Fibroblast of skin of abdomen (primary cell): ENCODE measurements around the gene ST3GAL3.
A peak's percentile ranks its signal among the peaks of the same experiment; 100 is the strongest.

Source experiments
- DNase-seq: peaks from one replicate; pipeline ENCODE4 v3.0.0-alpha.2; 2013

Gene ST3GAL3

GRCh38 chr1:43946236-43947060, 239.1 kb downstream of the ST3GAL3 start, which contains the start of gene IPO13:
IPO13 (plus strand) TSS chr1:43946950; CDS start chr1:43947601, 651 bp downstream.
- DNase-seq: peak; percentile 93

- no peak for DNase-seq
Observed at GRCh38 chr1:43947061-43947873, 239.9 kb downstream of the ST3GAL3 start.

- no peak for DNase-seq
Observed at GRCh38 chr1:43947874-43948437, 240.6 kb downstream of the ST3GAL3 start.

GRCh38 chr1:43949678-43950077, 242.3 kb downstream of the ST3GAL3 start:
- DNase-seq: no peak

GRCh38 chr1:43951021-43951985, 244.0 kb downstream of the ST3GAL3 start:
- no peak for DNase-seq

- no peak for DNase-seq
Observed at GRCh38 chr1:43952731-43953346, 245.5 kb downstream of the ST3GAL3 start.

GRCh38 chr1:43953361-43953760, 246.0 kb downstream of the ST3GAL3 start:
- no peak for DNase-seq

- no peak for DNase-seq
Observed at GRCh38 chr1:43954036-43954435, 246.7 kb downstream of the ST3GAL3 start.

GRCh38 chr1:43956234-43956633, 248.9 kb downstream of the ST3GAL3 start:
- no peak for DNase-seq

GRCh38 chr1:43957407-43958040, 250.2 kb downstream of the ST3GAL3 start:
- no peak for DNase-seq

- DNase-seq: no peak
Observed at GRCh38 chr1:43958351-43959255, 251.3 kb downstream of the ST3GAL3 start.

GRCh38 chr1:43960798-43961197, 253.5 kb downstream of the ST3GAL3 start:
- no peak for DNase-seq

- DNase-seq: no peak
Observed at GRCh38 chr1:43961692-43962091, 254.4 kb downstream of the ST3GAL3 start.

GRCh38 chr1:43962324-43962723, 255.0 kb downstream of the ST3GAL3 start:
- no peak for DNase-seq

GRCh38 chr1:43963006-43963405, 255.7 kb downstream of the ST3GAL3 start:
- DNase-seq: no peak

- no peak for DNase-seq
Observed at GRCh38 chr1:43963890-43964289, 256.6 kb downstream of the ST3GAL3 start.

- DNase-seq: no peak
Observed at GRCh38 chr1:43965316-43965715, 258.0 kb downstream of the ST3GAL3 start.

- DNase-seq: no peak
Observed at GRCh38 chr1:43968348-43968948, 261.1 kb downstream of the ST3GAL3 start.

GRCh38 chr1:43969416-43969745, 262.0 kb downstream of the ST3GAL3 start:
- DNase-seq: no peak
